OCI-LY3 (cell line): ENCODE measurements around the gene C16orf74.

Source experiments
- EZH2phosphoT487 ChIP-seq: fragments of 200-600 bp; shearing (Covaris generic); IDR thresholded peaks from 2 replicates; pipeline ENCODE4 v1.6.1; 2018; ENCODE audit warnings: antibody characterized with exemption, mixed run types, low read depth
- TF ChIP-seq, protein P1 (sequence below): fragments of 200-600, 300-600 bp; sonication (generic); IDR thresholded peaks from 2 replicates; pipeline ENCODE4 v1.5.1; 2014; ENCODE audit warnings: antibody characterized with exemption, low read length, low read depth

DNA sequence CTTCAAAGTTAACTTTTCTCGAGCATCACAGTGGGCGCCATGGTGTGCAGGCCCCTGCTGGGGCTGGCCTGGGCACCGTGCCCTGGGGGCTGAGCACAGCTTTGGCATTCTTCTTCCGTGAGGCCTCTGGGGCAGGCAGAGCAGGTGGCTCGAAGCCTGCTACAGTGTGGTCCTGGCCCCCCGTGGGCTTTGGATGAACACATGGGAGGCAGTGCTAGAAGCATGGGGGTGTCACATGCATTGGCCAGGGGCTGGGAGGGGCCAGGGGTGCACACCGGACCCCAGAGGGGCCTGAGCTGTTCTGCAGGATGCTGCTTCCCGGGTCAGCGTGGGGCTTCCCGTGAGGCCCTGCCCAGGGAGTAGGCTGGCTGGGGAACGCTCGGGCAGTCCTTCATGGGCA lies 12.1 kb upstream of the C16orf74 start:
- TF ChIP-seq, protein P1, sequence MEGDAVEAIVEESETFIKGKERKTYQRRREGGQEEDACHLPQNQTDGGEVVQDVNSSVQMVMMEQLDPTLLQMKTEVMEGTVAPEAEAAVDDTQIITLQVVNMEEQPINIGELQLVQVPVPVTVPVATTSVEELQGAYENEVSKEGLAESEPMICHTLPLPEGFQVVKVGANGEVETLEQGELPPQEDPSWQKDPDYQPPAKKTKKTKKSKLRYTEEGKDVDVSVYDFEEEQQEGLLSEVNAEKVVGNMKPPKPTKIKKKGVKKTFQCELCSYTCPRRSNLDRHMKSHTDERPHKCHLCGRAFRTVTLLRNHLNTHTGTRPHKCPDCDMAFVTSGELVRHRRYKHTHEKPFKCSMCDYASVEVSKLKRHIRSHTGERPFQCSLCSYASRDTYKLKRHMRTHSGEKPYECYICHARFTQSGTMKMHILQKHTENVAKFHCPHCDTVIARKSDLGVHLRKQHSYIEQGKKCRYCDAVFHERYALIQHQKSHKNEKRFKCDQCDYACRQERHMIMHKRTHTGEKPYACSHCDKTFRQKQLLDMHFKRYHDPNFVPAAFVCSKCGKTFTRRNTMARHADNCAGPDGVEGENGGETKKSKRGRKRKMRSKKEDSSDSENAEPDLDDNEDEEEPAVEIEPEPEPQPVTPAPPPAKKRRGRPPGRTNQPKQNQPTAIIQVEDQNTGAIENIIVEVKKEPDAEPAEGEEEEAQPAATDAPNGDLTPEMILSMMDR: no peak
- no peak for TF ChIP-seq EZH2phosphoT487
